A549 (cell line): ENCODE measurements around the gene SMIM38.

ENCODE experiments used
- POLR2AphosphoS2 ChIP-seq: conservative IDR thresholded peaks from 2 replicates; pipeline ENCODE4 v1.6.1; 2012; ENCODE audit warnings: low read length, improper control_type of control experiment, inconsistent platforms
- SREBF2 ChIP-seq: fragments of 450-650 bp; IDR thresholded peaks from 2 replicates; pipeline ENCODE4 v1.6.1; 2014; ENCODE audit warnings: mild to moderate bottlenecking, moderate library complexity
- TP53 ChIP-seq: fragments of 250-450 bp; sonication (Bioruptor Pico); IDR thresholded peaks from 2 replicates; pipeline ENCODE4 v1.5.0; 2021; ENCODE audit warnings: mild to moderate bottlenecking, moderate library complexity
- TF ChIP-seq, protein P1 (sequence below): fragments of >200 bp; sonication (Bioruptor Twin); formaldehyde crosslinking; IDR thresholded peaks from 3 replicates; pipeline ENCODE4 v1.5.1; 2016

DNA sequence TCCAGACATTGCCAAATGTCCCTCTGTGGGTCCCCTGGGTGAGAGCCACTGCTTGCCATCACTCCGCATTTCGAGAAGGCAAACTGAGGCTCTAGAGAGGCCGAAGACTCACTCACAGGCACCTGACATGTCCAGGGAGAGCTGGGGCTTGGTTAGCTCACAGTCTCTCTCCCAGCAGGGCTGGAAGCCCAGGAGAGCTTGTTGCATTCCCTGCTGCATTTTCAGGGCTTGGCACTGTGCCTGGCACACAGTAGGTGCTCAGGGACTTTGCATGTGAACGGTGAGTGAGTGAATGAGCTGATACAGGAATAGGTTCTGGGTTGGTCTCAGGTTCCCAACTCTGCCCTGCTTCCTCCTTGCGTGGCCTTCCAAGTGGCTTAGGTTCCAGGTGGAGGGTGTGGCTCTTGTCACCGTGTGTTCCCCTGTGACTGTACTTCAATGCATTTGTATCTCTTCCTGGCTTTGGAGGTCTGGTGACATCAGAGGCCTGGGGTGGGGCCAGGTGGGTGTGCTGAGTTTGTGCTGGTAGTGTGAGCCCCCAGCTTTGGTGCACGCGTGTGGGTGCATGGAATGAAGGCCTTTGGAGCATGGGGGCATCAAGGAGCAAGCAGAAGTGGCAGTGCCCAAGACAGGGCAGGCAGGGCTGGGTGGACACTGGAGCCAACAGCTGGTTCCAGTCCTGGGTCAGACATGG lies 18.4 kb upstream of the SMIM38 start:
- no peak for TF ChIP-seq SREBF2
- TF ChIP-seq, protein P1, sequence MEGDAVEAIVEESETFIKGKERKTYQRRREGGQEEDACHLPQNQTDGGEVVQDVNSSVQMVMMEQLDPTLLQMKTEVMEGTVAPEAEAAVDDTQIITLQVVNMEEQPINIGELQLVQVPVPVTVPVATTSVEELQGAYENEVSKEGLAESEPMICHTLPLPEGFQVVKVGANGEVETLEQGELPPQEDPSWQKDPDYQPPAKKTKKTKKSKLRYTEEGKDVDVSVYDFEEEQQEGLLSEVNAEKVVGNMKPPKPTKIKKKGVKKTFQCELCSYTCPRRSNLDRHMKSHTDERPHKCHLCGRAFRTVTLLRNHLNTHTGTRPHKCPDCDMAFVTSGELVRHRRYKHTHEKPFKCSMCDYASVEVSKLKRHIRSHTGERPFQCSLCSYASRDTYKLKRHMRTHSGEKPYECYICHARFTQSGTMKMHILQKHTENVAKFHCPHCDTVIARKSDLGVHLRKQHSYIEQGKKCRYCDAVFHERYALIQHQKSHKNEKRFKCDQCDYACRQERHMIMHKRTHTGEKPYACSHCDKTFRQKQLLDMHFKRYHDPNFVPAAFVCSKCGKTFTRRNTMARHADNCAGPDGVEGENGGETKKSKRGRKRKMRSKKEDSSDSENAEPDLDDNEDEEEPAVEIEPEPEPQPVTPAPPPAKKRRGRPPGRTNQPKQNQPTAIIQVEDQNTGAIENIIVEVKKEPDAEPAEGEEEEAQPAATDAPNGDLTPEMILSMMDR = no peak
- no peak for TF ChIP-seq POLR2AphosphoS2
- no peak for TF ChIP-seq TP53 (CRISPR knock-in tag)
